ENCODE results near the gene PEA15. TPM values are rescaled to one million over a fixed set of nuclear protein-coding genes. Genes with fewer than 3 reads are reported as not detected.

The PEA15 gene
- total RNA-seq, 1 experiment from 2014 or later = 44.0 TPM

GRCh38 chr1:160158031-160158430 lies 47.2 kb upstream of the PEA15 start:
- no peak overlapping the region for H3K4me3 ChIP-seq (replicated peaks in 1 of 2; ENCODE audit: low read depth in 1 of 2, low read length in 2 of 2)
- no peak overlapping the region for H2AFZ ChIP-seq (ENCODE audit: low read depth, low read length, poor library complexity, severe bottlenecking)
- no peaks in the 10 kb centered on the region for H3K79me2 ChIP-seq (ENCODE audit: insufficient read depth, low read length)
- ATAC-seq (no peak), DNase-seq (ENCODE audit: low read depth, low spot score) (no peak)
- H3K27me3 ChIP-seq (ENCODE audit: insufficient read depth, low read length) = no peaks in the 10 kb centered on the region
- H4K20me1 ChIP-seq (ENCODE audit: insufficient read depth) = no peaks in the 10 kb centered on the region
- H3K9me2 ChIP-seq (ENCODE audit: insufficient read depth) = no peaks in the 10 kb centered on the region
- POLR2A ChIA-PET = no interaction called here
- no peak overlapping the region for H3K4me2 ChIP-seq (ENCODE audit: low read length)
- TF ChIP-seq RAD21 (IDR thresholded peaks at IDR 0.05; ENCODE audit: low read depth) (no peak), SIN3A (IDR thresholded peaks at IDR 0.05; ENCODE audit: low read depth) (no peak), ZNF274 (IDR thresholded peaks at IDR 0.05; ENCODE audit: low read depth, low read length) (no peak), YY1 (IDR thresholded peaks at IDR 0.05; ENCODE audit: extremely low read depth, insufficient replicate concordance, low read depth, low read length) (no peak), CEBPB (IDR thresholded peaks at IDR 0.05; ENCODE audit: low read depth) (no peak), CTCF (IDR thresholded peaks at IDR 0.05 in 2 of 3, conservative IDR thresholded peaks at IDR 0.05 in 1 of 3; ENCODE audit: borderline replicate concordance in 1 of 3, insufficient read depth in 1 of 3, low read depth in 2 of 3, low read length in 2 of 3) (no peak)
- TF ChIP-seq, protein P1, sequence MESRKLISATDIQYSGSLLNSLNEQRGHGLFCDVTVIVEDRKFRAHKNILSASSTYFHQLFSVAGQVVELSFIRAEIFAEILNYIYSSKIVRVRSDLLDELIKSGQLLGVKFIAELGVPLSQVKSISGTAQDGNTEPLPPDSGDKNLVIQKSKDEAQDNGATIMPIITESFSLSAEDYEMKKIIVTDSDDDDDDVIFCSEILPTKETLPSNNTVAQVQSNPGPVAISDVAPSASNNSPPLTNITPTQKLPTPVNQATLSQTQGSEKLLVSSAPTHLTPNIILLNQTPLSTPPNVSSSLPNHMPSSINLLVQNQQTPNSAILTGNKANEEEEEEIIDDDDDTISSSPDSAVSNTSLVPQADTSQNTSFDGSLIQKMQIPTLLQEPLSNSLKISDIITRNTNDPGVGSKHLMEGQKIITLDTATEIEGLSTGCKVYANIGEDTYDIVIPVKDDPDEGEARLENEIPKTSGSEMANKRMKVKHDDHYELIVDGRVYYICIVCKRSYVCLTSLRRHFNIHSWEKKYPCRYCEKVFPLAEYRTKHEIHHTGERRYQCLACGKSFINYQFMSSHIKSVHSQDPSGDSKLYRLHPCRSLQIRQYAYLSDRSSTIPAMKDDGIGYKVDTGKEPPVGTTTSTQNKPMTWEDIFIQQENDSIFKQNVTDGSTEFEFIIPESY (IDR thresholded peaks at IDR 0.05; ENCODE audit: extremely low read depth, insufficient replicate concordance, low read length) = no peak
- H3K9ac ChIP-seq (ENCODE audit: low read length) = no peak overlapping the region
- BruUV-seq (replicated peaks) = no TSS peak
- H3K36me3 ChIP-seq (ENCODE audit: control insufficient read depth in 1 of 2, insufficient read depth in 2 of 2, low read length in 2 of 2) = no peaks in the 10 kb centered on the region
- no peaks in the 10 kb centered on the region for H3K4me1 ChIP-seq (ENCODE audit: control insufficient read depth in 1 of 2, insufficient read depth in 2 of 2, low read length in 2 of 2)
- H3K9me3 ChIP-seq (ENCODE audit: control insufficient read depth in 1 of 2, insufficient read depth in 1 of 2, low read depth in 1 of 2, low read length in 2 of 2) = no peaks in the 10 kb centered on the region
- H3K27ac ChIP-seq (ENCODE audit: low read depth, low read length) = no peak overlapping the region
- intact Hi-C loops (cut with micrococcal nuclease) = no loop called here
- CTCF ChIA-PET = no interaction called here
- RAD21 ChIA-PET (ENCODE audit: low non-redundant PET in 1 of 2, low total read pairs in 2 of 2, uncharacterized antibody in 2 of 2, unreplicated experiment in 2 of 2) = no interaction called here
